K562 (cell line): ENCODE data around the gene GNRHR. TPM values are rescaled to one million over a fixed set of nuclear protein-coding genes. Genes with fewer than 3 reads are reported as not detected.

Experiments used
- ATAC-seq: fragments of 200-7000 bp; cut with Tn5 transposase; 3 replicates; pipeline ENCODE4 v1.9.1; 2020; ENCODE audit warnings: moderate library complexity
- BruUV-seq: library from RNA; stranded (reverse); fragments of 400-500 nt; replicated peaks from 2 replicates; lab custom pipeline; 2021; lab: Mats Ljungman, UMichigan
- CTCF ChIA-PET: fragments of 300-600 bp; formaldehyde crosslinking; extraction: SDS; loops from one replicate; lab custom pipeline; 2021; ENCODE audit warnings: low intra/inter-chr PET ratio; lab: Yijun Ruan, JAX
- POLR2A ChIA-PET: fragments of 300-600, 350-650 bp; sonication (Branson Sonifier 250); formaldehyde crosslinking; extraction: SDS; loops from one replicate; lab custom pipeline; 2021; ENCODE audit warnings: antibody characterized with exemption, inconsistent platforms; lab: Yijun Ruan, JAX
- DNase-seq, 4 experiments: peaks; one replicate each; pipeline versions ENCODE4 v3.0.0 to v3.0.0-alpha.2; 2011 to 2018; ENCODE audit warnings: low spot score in 3 of 4, mixed read lengths in 3 of 4; ENCODE audit errors: extremely low read depth in 1 of 4
- FAIRE-seq: peaks from 2 replicates; lab custom pipeline; 2011; peaks lifted over from hg19 to GRCh38; lab: Jason Lieb, UNC
- H2AFZ ChIP-seq: 2 replicates; pipeline ENCODE4 v1.6.0; 2011; ENCODE audit warnings: low read depth, low read length, control low read depth, inconsistent platforms
- H3K27ac ChIP-seq: fragments of 200-600 bp; 3 replicates; pipeline ENCODE4 v1.8.0; 2011; ENCODE audit warnings: low read depth, mild to moderate bottlenecking, control low read depth, inconsistent platforms, low read length, moderate library complexity, mixed read lengths; ENCODE audit errors: extremely low read depth
- H3K27me3 ChIP-seq, 2 experiments: fragments of 300-600 bp in 1 of 2; 2 replicates in 1 of 2; 3 replicates in 1 of 2; pipeline versions ENCODE4 v1.6.0 to v1.8.0; 2011; ENCODE audit warnings: inconsistent platforms in 2 of 2, low read length in 2 of 2, mild to moderate bottlenecking in 1 of 2, mixed read lengths in 1 of 2, moderate library complexity in 1 of 2; ENCODE audit not compliant: control insufficient read depth in 2 of 2, insufficient read depth in 2 of 2
- H3K36me3 ChIP-seq: fragments of 300-600 bp; 3 replicates; pipeline ENCODE4 v1.8.0; 2011; ENCODE audit warnings: mild to moderate bottlenecking, low read length, inconsistent platforms; ENCODE audit not compliant: control insufficient read depth, insufficient read depth
- H3K4me1 ChIP-seq, 2 experiments: fragments of 200-600 bp in 1 of 2; replicated peaks in 1 of 2; 2 replicates in 1 of 2; 3 replicates in 1 of 2; pipeline versions ENCODE4 v1.5.1 to v1.8.0; 2011; ENCODE audit warnings: inconsistent platforms in 2 of 2, low read length in 2 of 2, mild to moderate bottlenecking in 1 of 2, mixed read lengths in 1 of 2, moderate library complexity in 1 of 2; ENCODE audit not compliant: control insufficient read depth in 2 of 2, insufficient read depth in 2 of 2
- H3K4me2 ChIP-seq: 2 replicates; pipeline ENCODE4 v1.6.1; 2011; ENCODE audit warnings: low read length, control low read depth, inconsistent platforms, mixed read lengths; ENCODE audit not compliant: insufficient read depth
- H3K4me3 ChIP-seq: fragments of 200-600 bp; sonication (generic), shearing (Covaris generic); 2 replicates; pipeline ENCODE4 v1.5.1; 2016; ENCODE audit warnings: control low read depth, inconsistent platforms
- H3K79me2 ChIP-seq: fragments of 200-600 bp; 3 replicates; pipeline ENCODE4 v1.8.0; 2011; ENCODE audit warnings: low read length, inconsistent platforms; ENCODE audit not compliant: control insufficient read depth, insufficient read depth
- H3K9ac ChIP-seq, 2 experiments: 2 replicates each; pipeline versions ENCODE4 v1.6.0 to v1.6.1; 2011; ENCODE audit warnings: low read depth in 2 of 2, low read length in 2 of 2, control low read depth in 1 of 2, inconsistent platforms in 1 of 2, mild to moderate bottlenecking in 1 of 2, mixed read lengths in 1 of 2; ENCODE audit not compliant: insufficient read depth in 1 of 2
- H3K9me1 ChIP-seq: one replicate; pipeline ENCODE4 v1.6.0; 2011; ENCODE audit warnings: inconsistent platforms, mild to moderate bottlenecking, low read length, moderate library complexity; ENCODE audit not compliant: control insufficient read depth, insufficient read depth
- H3K9me3 ChIP-seq: replicated peaks from 2 replicates; pipeline ENCODE4 v1.5.1; 2011; ENCODE audit warnings: low read depth, low read length, inconsistent platforms; ENCODE audit not compliant: control insufficient read depth, insufficient read depth
- H4K20me1 ChIP-seq: replicated peaks from 2 replicates; pipeline ENCODE4 v1.6.1; 2011; ENCODE audit warnings: low read length, inconsistent platforms, mixed read lengths; ENCODE audit not compliant: control insufficient read depth, insufficient read depth
- CREM ChIP-seq: IDR thresholded peaks from 2 replicates; pipeline ENCODE4 v1.6.1; 2014; ENCODE audit warnings: antibody characterized with exemption, low read depth
- NCOA2 ChIP-seq, 2 experiments: fragments of 450-650 bp; IDR thresholded peaks; 2 replicates each; pipeline ENCODE4 v1.6.1; 2018; ENCODE audit warnings: mild to moderate bottlenecking in 2 of 2, moderate library complexity in 1 of 2; ENCODE audit not compliant: partially characterized antibody in 2 of 2
- NCOA4 ChIP-seq: fragments of 450-650 bp; IDR thresholded peaks from 2 replicates; pipeline ENCODE4 v1.6.1; 2018; ENCODE audit warnings: mild to moderate bottlenecking; ENCODE audit not compliant: partially characterized antibody
- SREBF1 ChIP-seq: fragments of 150-350 bp; IDR thresholded peaks from 2 replicates; pipeline ENCODE4 v1.6.1; 2014; ENCODE audit warnings: antibody characterized with exemption, low read depth, low read length, borderline replicate concordance
- SUPT5H ChIP-seq: fragments of 450-650 bp; IDR thresholded peaks from 2 replicates; pipeline ENCODE4 v1.6.1; 2016
- U2AF1 ChIP-seq: fragments of 200-400 bp; formaldehyde crosslinking; optimal IDR thresholded peaks from 2 replicates; pipeline ENCODE3; 2017; ENCODE audit warnings: mild to moderate bottlenecking, low read depth, low read length, moderate library complexity
- ZBTB2 ChIP-seq: fragments of 450-650 bp; IDR thresholded peaks from 2 replicates; pipeline ENCODE4 v1.6.1; 2016; ENCODE audit warnings: antibody characterized with exemption
- ZBTB8A ChIP-seq: fragments of 450-650 bp; IDR thresholded peaks from 2 replicates; pipeline ENCODE4 v1.6.1; 2018; ENCODE audit warnings: mild to moderate bottlenecking, moderate library complexity; ENCODE audit not compliant: partially characterized antibody
- ZNF197 ChIP-seq: fragments of 200-800 bp; sonication (Bioruptor generic); IDR thresholded peaks from 2 replicates; pipeline ENCODE4 v1.6.1; 2016; ENCODE audit warnings: low read depth, missing genetic modification characterization, missing compliant biosample characterization
- ZNF212 ChIP-seq: fragments of 450-650 bp; formaldehyde crosslinking; IDR thresholded peaks from 2 replicates; pipeline ENCODE4 v1.4.0; 2020; ENCODE audit warnings: mild to moderate bottlenecking
- ZNF586 ChIP-seq: fragments of 450-650 bp; formaldehyde crosslinking; conservative IDR thresholded peaks from 2 replicates; pipeline ENCODE4 v1.4.0; 2020; ENCODE audit warnings: mild to moderate bottlenecking, moderate library complexity
- WGBS: fragments of 100-300 bp; shearing (Covaris generic); methylation state at CpG from one replicate; pipeline ENCODE4 v1.1.6; 2016; ENCODE audit warnings: low coverage, mixed read lengths; ENCODE audit not compliant: insufficient coverage; ENCODE audit errors: missing lambda C conversion rate; 5-methylcytosine and 5-hydroxymethylcytosine counted together
- in situ Hi-C: fragments of 300-500 bp; cut with MboI; formaldehyde crosslinking; loops from 4 replicates; pipeline ENCODE4 v1.15.0; 2018; ENCODE audit warnings: inconsistent platforms, mixed read lengths
- intact Hi-C: fragments of 100-400 bp; cut with micrococcal nuclease; formaldehyde crosslinking; loops from 2 replicates; pipeline ENCODE4 v1.14.2; 2022
- polyA plus RNA-seq, 8 experiments: library from polyadenylated mRNA; depleted of rRNA in 4 of 8; stranded (reverse) in 5 of 8; unstranded in 3 of 8; fragments of >200 nt; fragmentation: Nextera tagmentation in 2 of 8; fragmentation: Illumina TruSeq in 1 of 8; extraction: Ambion mirVana in 2 of 8; extraction: Trizol in 1 of 8; gene quantifications; 2 replicates each; pipeline versions ENCODE4 v1.2.1 to v1.2.3, GENCODE V29; 2011 to 2014; ENCODE audit warnings: inconsistent platforms in 1 of 8, missing spikeins in 1 of 8
- total RNA-seq, 7 experiments: library from RNA; depleted of rRNA in 6 of 7; stranded (reverse); fragments of >200 nt in 6 of 7; fragmentation: Illumina TruSeq in 2 of 7; extraction: Trizol in 2 of 7; gene quantifications; 2 replicates each; pipeline versions ENCODE4 v1.2.1 to v1.2.3, GENCODE V29; 2011 to 2021; ENCODE audit warnings: low replicate concordance in 1 of 7
- TF ChIP-seq, protein P1 (sequence below): sonication (generic); formaldehyde crosslinking; IDR thresholded peaks from 2 replicates; pipeline ENCODE4 v1.8.0; 2022; ENCODE audit warnings: missing genetic modification reagents, mild to moderate bottlenecking, borderline replicate concordance
- TF ChIP-seq, protein P2 (sequence below): fragments of 450-650 bp; IDR thresholded peaks from 2 replicates; pipeline ENCODE4 v1.6.1; 2017; ENCODE audit warnings: antibody characterized with exemption
- TF ChIP-seq, protein P3 (sequence below): fragments of 450-650 bp; IDR thresholded peaks from 2 replicates; pipeline ENCODE4 v1.6.1; 2016; ENCODE audit warnings: low read depth, mild to moderate bottlenecking, moderate library complexity
- TF ChIP-seq, protein P4 (sequence below): fragments of 450-650 bp; IDR thresholded peaks from 2 replicates; pipeline ENCODE4 v1.6.1; 2016; ENCODE audit warnings: missing biosample characterization, missing genetic modification characterization

GNRHR gene
- total and polyA plus RNA-seq, 9 of the 15 experiments (the other 6 are each of a cell fraction or from before 2014, with no cell fraction given) = 0.06 to 0.13 TPM; not detected in 7

DNA sequence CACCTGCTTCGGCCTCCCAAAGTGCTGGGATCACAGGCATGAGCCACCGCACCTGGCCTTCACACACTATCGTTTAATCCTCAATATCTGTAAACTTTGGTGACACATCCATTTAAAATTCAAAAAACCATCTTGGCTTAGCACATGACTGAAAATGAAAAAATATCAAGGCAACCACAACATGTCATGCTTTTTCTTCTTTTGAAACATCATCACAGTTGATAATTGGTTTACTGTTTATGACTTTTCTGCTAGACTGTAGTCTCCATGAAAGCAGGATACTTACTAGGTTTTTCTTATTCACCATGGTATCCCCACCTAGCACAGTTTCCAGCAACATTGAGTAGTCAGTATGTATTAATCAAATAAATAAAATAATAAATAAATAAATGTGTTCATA, 11.0 kb downstream of the GNRHR start:
- H3K4me3 ChIP-seq = no peak overlapping the region
- no peaks in the 10 kb centered on the region for H3K79me2 ChIP-seq
- H3K9ac ChIP-seq = no peak overlapping the region
- H3K9me3 ChIP-seq = no peaks in the 10 kb centered on the region
- no peak for DNase-seq
- intact Hi-C loops (no loop called here), in situ Hi-C loops (no loop called here)
- H3K36me3 ChIP-seq = no peaks in the 10 kb centered on the region
- no peak overlapping the region for H3K4me2 ChIP-seq
- WGBS = 86% methylated on average over 3 of the region's 3 CpGs
- ATAC-seq = no peak
- CTCF ChIA-PET = no interaction called here
- no peaks in the 10 kb centered on the region for H3K27me3 ChIP-seq
- no peaks in the 10 kb centered on the region for H4K20me1 ChIP-seq
- peak; percentile 29 for FAIRE-seq
- no peaks in the 10 kb centered on the region for H3K4me1 ChIP-seq
- POLR2A ChIA-PET = no interaction called here
- BruUV-seq = no TSS peak
- H3K27ac ChIP-seq = no peak overlapping the region
- H3K9me1 ChIP-seq = no peaks in the 10 kb centered on the region
- no peak overlapping the region for H2AFZ ChIP-seq
- TF ChIP-seq ZBTB8A (no peak), CREM (no peak), ZBTB2 (no peak), U2AF1 (no peak), SREBF1 (no peak), ZNF197 (no peak), SUPT5H (no peak), NCOA2 (IDR thresholded peaks at IDR 0.05; ENCODE audit: partially characterized antibody in 2 of 2) (no peak), NCOA4 (no peak), ZNF586 (CRISPR knock-in tag) (no peak), ZNF212 (no peak)
- TF ChIP-seq, protein P1, sequence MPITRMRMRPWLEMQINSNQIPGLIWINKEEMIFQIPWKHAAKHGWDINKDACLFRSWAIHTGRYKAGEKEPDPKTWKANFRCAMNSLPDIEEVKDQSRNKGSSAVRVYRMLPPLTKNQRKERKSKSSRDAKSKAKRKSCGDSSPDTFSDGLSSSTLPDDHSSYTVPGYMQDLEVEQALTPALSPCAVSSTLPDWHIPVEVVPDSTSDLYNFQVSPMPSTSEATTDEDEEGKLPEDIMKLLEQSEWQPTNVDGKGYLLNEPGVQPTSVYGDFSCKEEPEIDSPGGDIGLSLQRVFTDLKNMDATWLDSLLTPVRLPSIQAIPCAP (CRISPR knock-in tag) = no peak
- TF ChIP-seq, protein P2, sequence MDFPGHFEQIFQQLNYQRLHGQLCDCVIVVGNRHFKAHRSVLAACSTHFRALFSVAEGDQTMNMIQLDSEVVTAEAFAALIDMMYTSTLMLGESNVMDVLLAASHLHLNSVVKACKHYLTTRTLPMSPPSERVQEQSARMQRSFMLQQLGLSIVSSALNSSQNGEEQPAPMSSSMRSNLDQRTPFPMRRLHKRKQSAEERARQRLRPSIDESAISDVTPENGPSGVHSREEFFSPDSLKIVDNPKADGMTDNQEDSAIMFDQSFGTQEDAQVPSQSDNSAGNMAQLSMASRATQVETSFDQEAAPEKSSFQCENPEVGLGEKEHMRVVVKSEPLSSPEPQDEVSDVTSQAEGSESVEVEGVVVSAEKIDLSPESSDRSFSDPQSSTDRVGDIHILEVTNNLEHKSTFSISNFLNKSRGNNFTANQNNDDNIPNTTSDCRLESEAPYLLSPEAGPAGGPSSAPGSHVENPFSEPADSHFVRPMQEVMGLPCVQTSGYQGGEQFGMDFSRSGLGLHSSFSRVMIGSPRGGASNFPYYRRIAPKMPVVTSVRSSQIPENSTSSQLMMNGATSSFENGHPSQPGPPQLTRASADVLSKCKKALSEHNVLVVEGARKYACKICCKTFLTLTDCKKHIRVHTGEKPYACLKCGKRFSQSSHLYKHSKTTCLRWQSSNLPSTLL = no peak
- TF ChIP-seq, protein P3, sequence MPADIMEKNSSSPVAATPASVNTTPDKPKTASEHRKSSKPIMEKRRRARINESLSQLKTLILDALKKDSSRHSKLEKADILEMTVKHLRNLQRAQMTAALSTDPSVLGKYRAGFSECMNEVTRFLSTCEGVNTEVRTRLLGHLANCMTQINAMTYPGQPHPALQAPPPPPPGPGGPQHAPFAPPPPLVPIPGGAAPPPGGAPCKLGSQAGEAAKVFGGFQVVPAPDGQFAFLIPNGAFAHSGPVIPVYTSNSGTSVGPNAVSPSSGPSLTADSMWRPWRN = no peak
- TF ChIP-seq, protein P4, sequence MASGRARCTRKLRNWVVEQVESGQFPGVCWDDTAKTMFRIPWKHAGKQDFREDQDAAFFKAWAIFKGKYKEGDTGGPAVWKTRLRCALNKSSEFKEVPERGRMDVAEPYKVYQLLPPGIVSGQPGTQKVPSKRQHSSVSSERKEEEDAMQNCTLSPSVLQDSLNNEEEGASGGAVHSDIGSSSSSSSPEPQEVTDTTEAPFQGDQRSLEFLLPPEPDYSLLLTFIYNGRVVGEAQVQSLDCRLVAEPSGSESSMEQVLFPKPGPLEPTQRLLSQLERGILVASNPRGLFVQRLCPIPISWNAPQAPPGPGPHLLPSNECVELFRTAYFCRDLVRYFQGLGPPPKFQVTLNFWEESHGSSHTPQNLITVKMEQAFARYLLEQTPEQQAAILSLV (tag) = no peak
